Testis (tissue), 3 donors: Measurements from ENCODE around the gene MYLK. TPM values are rescaled to one million over a fixed set of nuclear protein-coding genes. Genes with fewer than 3 reads are reported as not detected.

Experiments
- DNase-seq: peaks from one replicate; pipeline ENCODE4 v3.0.0-alpha.2; 2019
- H3K27ac ChIP-seq, 2 donors: fragments of 200-600 bp; sonication (generic); one replicate each; pipeline ENCODE4 v1.5.1; 2019
- H3K27me3 ChIP-seq: fragments of 200-600 bp; sonication (generic); one replicate; pipeline ENCODE4 v1.5.1; 2019
- H3K36me3 ChIP-seq: fragments of 200-600 bp; sonication (generic); one replicate; pipeline ENCODE4 v1.5.1; 2017; ENCODE audit warnings: low read depth; ENCODE audit errors: missing control alignments
- H3K4me1 ChIP-seq: fragments of 200-600 bp; sonication (generic); one replicate; pipeline ENCODE4 v1.5.1; 2019
- H3K4me3 ChIP-seq, 2 donors: fragments of 200-600 bp; sonication (generic); one replicate each; pipeline ENCODE4 v1.5.1; 2017 to 2019
- H3K9me3 ChIP-seq: fragments of 200-600 bp; sonication (generic); one replicate; pipeline ENCODE4 v1.5.1; 2017
- POLR2A ChIP-seq: fragments of 450-650 bp; IDR thresholded peaks from one replicate; pipeline ENCODE4 v1.6.1; 2017; ENCODE audit warnings: antibody characterized with exemption, mild to moderate bottlenecking, moderate library complexity
- WGBS, 2 donors: methylation state at CpG; one replicate each; pipeline ENCODE4 v1.1.5; 2018; 5-methylcytosine and 5-hydroxymethylcytosine counted together
- intact Hi-C: fragments of 100-400 bp; cut with DNase I; formaldehyde crosslinking; loops from one replicate; pipeline ENCODE4 v1.15.1; 2023; ENCODE audit warnings: low total_unique reads
- polyA plus RNA-seq: library from polyadenylated mRNA; stranded (reverse); fragments of 350-450 nt; fragmentation: Illumina TruSeq; extraction: RNeasy Lipid Tissue Mini Kit (QIAGEN cat#74804); gene quantifications from one replicate; pipeline ENCODE4 v1.2.3, GENCODE V29; 2014; ENCODE audit warnings: low read depth, low replicate concordance; ENCODE audit not compliant: insufficient read depth
- total RNA-seq, 2 donors: library from RNA; depleted of rRNA; stranded (reverse); fragments of >200 nt; gene quantifications; one replicate each; pipeline ENCODE4 v1.2.3, GENCODE V29; 2016
- TF ChIP-seq, protein P1 (sequence below), 3 experiments: fragments of 450-650 bp in 2 of 3; fragments of 200-600 bp in 1 of 3; sonication (generic) in 1 of 3; IDR thresholded peaks; one replicate each; pipeline ENCODE4 v1.5.1; 2016 to 2019; ENCODE audit warnings: antibody characterized with exemption in 3 of 3, mild to moderate bottlenecking in 2 of 3, moderate library complexity in 1 of 3

The MYLK gene
- total and polyA plus RNA-seq, 3 donors from 2014 or later: 130 to 168 (median 151) TPM

DNA sequence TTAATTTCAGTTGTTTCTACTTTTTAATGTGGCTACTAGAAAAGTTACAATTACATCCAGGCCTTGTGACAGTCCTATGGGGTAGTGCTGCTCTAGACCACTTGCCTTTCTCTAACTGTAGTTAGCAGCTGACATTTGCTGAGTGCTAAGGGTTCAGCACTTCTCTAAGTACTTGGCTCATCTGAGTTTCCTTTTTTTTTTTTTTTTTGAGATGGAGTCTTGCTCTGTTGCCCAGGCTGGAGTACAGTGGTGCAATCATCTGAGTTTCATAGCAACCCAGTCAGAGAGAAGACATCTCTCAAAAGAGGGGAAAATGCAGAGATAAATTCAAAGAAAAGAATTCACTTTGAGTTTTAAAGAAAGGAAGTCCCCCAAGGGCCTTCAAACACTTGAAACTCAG, 130.8 kb downstream of the MYLK start:
- Histone ChIP-seq H3K27ac (no peak overlapping the region), H3K9me3 (no peaks in the 10 kb centered on the region), H3K4me3 (no peak overlapping the region), H3K36me3 (no peaks in the 10 kb centered on the region), H3K4me1 (no peaks in the 10 kb centered on the region), H3K27me3 (no peaks in the 10 kb centered on the region)
- intact Hi-C loops: no loop called here
- DNase-seq: no peak
- TF ChIP-seq, protein P1, sequence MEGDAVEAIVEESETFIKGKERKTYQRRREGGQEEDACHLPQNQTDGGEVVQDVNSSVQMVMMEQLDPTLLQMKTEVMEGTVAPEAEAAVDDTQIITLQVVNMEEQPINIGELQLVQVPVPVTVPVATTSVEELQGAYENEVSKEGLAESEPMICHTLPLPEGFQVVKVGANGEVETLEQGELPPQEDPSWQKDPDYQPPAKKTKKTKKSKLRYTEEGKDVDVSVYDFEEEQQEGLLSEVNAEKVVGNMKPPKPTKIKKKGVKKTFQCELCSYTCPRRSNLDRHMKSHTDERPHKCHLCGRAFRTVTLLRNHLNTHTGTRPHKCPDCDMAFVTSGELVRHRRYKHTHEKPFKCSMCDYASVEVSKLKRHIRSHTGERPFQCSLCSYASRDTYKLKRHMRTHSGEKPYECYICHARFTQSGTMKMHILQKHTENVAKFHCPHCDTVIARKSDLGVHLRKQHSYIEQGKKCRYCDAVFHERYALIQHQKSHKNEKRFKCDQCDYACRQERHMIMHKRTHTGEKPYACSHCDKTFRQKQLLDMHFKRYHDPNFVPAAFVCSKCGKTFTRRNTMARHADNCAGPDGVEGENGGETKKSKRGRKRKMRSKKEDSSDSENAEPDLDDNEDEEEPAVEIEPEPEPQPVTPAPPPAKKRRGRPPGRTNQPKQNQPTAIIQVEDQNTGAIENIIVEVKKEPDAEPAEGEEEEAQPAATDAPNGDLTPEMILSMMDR (IDR thresholded peaks at IDR 0.05): no peak
- TF ChIP-seq POLR2A: no peak

DNA sequence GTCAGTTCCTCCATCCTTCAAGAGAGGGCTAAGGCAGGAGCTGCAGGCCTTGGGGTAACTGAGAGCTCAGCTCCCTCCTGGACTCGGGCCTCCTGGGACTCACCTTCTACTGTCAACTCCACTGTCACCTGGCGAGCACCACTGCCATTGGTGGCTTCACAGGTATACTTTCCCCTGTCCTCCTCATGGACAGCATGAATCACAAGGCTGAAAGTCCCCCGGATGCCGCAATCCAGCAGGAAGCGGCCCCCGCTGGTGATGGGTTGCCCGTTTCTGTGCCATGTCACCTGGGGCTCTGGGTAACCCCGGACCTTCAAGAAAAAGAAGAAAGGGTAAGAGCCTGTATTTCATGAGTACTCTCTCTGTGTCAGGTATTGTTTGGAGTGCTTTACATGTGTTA, 131.9 kb downstream of the MYLK start:
- 93 to 95% methylated on average over 7 to 8 of the region's 8 CpGs for WGBS, 2 donors
- Histone ChIP-seq H3K4me3 (no peak overlapping the region), H3K27me3 (no peaks in the 10 kb centered on the region), H3K36me3 (no peaks in the 10 kb centered on the region), H3K4me1 (no peaks in the 10 kb centered on the region), H3K27ac (no peak overlapping the region), H3K9me3 (no peaks in the 10 kb centered on the region)
- TF ChIP-seq POLR2A: no peak
- TF ChIP-seq, protein P1 (IDR thresholded peaks at IDR 0.05): no peak
- intact Hi-C loops: no loop called here
- DNase-seq: no peak

DNA sequence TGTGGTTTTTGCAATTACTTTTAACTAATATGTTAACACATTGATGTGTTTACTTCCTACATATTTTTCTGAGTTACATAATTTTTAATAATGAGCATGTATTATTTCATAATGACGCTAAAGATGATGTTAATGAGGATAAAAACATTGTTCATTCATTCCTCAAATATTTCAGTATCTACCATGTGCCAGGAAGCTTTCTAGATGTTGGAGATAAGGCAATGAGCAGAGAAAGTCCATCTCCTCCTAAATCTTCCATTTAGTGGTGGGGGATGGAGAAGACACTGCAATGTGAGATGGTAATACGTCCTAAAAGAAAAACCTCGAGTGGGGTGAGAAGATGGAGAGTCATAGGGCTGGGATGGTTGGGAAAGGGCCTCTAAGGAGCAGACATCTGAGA, 132.7 kb downstream of the MYLK start:
- H3K4me1 ChIP-seq: no peaks in the 10 kb centered on the region
- H3K4me3 ChIP-seq: no peak overlapping the region
- H3K36me3 ChIP-seq: no peaks in the 10 kb centered on the region
- intact Hi-C loops: no loop called here
- H3K9me3 ChIP-seq: no peaks in the 10 kb centered on the region
- DNase-seq: no peak
- TF ChIP-seq, protein P1 (IDR thresholded peaks at IDR 0.05): no peak
- no peak for TF ChIP-seq POLR2A
- no peak overlapping the region for H3K27ac ChIP-seq
- 81 to 88% methylated on average over 3 of the region's 3 CpGs for WGBS, 2 donors
- no peaks in the 10 kb centered on the region for H3K27me3 ChIP-seq

DNA sequence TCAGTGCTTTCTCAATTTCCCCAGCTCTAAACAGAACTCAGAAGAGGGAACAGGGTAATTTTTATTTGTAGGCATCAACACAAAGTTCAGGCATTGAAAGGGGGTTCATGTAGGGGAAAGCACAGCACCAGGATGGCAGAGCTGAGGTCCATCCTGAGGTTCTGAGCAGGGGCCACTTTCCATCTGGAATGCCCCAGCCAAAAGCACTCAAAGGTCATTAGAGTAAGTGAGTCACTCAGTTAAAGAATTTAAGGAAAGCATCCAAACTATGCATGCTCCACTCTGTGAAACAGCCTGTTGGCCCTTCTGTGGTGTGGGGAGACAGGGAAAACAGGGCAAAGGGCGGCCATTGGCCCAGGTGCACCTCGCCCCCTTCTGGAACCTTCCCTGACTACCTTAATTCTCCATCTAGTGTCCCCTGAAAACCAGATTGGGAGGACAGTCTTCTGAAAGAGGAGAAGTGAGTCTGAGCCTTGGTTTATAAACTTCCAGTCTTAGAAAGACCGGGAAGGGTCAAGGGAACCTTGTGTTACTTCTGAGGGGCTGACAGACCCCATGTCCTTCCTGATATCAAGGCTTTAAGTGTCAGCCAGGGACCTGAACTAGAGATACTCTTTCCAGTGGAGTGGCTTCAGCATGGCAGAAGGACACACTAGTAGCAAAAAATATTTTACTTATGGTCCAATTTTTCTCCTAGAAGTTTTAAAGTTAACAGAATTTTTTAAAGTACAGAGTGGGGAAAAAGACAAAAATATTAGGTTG, 133.3 kb downstream of the MYLK start:
- no peak for TF ChIP-seq POLR2A
- TF ChIP-seq, protein P1 (IDR thresholded peaks at IDR 0.05): no peak
- no peaks in the 10 kb centered on the region for H3K27me3 ChIP-seq
- H3K36me3 ChIP-seq: no peaks in the 10 kb centered on the region
- no peak overlapping the region for H3K27ac ChIP-seq
- no peaks in the 10 kb centered on the region for H3K4me1 ChIP-seq
- 82 to 84% methylated on average over 1 to 3 of the region's 3 CpGs for WGBS, 2 donors
- intact Hi-C loops: no loop called here
- DNase-seq: no peak
- no peak overlapping the region for H3K4me3 ChIP-seq
- H3K9me3 ChIP-seq: no peaks in the 10 kb centered on the region

DNA sequence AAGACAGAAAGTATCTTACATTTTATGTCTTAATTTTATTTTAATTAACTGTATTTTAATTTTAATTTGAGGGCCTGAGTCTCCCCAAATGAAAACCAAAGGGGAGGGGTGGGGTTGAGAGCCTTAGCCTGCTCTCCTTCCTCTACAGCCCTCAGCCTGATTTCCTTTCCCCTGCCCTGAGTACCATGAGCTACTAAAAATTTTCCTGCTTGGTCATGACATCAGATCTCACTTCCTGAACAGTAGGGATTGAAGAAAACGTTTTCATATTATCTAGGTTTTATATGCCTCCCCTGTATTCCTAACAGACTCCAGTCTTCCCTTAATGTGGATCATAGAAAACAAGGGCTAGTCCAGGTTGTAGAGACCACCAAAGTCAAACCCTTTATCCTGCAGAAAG, 133.9 kb downstream of the MYLK start:
- 38 to 53% methylated on average over 1 of the region's 1 CpG for WGBS, 2 donors
- H3K36me3 ChIP-seq: no peaks in the 10 kb centered on the region
- no peak overlapping the region for H3K4me3 ChIP-seq
- no peak overlapping the region for H3K27ac ChIP-seq
- no peak for TF ChIP-seq POLR2A
- TF ChIP-seq, protein P1 (IDR thresholded peaks at IDR 0.05): no peak
- intact Hi-C loops: no loop called here
- no peaks in the 10 kb centered on the region for H3K9me3 ChIP-seq
- no peaks in the 10 kb centered on the region for H3K4me1 ChIP-seq
- no peak for DNase-seq
- H3K27me3 ChIP-seq: no peaks in the 10 kb centered on the region
